Measurements from ENCODE around the gene FMO5. TPM values are rescaled to one million over a fixed set of nuclear protein-coding genes. Genes with fewer than 3 reads are reported as not detected.
"Not testable (repeated sequence)": the region's sequence is repeated elsewhere in the genome, so short reads cannot be mapped to it uniquely, and the experiment has no call there.

FMO5 gene
- polyA plus RNA-seq, 2 donors, result 0.69 to 0.86 TPM

DNA sequence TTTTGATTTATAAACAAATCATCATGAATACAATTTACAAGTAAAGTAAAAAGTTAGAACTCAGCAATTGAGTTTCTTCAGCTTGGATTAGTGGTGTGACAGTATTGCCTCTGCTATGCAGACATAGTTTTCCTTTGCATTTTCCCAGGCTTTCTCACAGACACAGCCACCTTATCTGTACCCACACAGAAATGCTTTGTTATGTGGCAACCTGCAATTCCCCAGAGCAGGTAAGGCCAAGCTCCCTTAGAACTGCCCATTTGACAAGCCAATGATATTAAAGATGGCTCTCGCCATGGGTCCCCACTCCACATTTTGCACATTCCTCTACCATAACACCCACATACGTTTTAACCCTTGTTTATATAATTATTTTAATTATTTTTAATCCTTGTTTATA is 14.2 kb downstream of the FMO5 start:
- no peaks in the 10 kb centered on the region for H3K9me3 ChIP-seq (ENCODE audit: control insufficient read depth in 2 of 2, insufficient read depth in 1 of 2, low read depth in 1 of 2, low read length in 1 of 2)
- no peaks in the 10 kb centered on the region for H3K27me3 ChIP-seq (ENCODE audit: control insufficient read depth in 1 of 2, insufficient read depth in 2 of 2, low read length in 2 of 2)
- no peak overlapping the region for H3K4me3 ChIP-seq (ENCODE audit: low read depth in 1 of 2, low read length in 2 of 2)
- H3K36me3 ChIP-seq (ENCODE audit: control insufficient read depth in 2 of 2, insufficient read depth in 2 of 2, low read length in 1 of 2), result peaks cover 0 to 6% of the 10 kb centered on the region in 2 donors
- no peaks in the 10 kb centered on the region for H3K4me1 ChIP-seq (ENCODE audit: control insufficient read depth in 2 of 2, insufficient read depth in 2 of 2, low read length in 1 of 2)
- no peak overlapping the region for H3K27ac ChIP-seq (ENCODE audit: low read depth in 2 of 2, low read length in 1 of 2)
- 64 to 74% methylated on average over 2 of the region's 2 CpGs for WGBS, 2 donors

DNA sequence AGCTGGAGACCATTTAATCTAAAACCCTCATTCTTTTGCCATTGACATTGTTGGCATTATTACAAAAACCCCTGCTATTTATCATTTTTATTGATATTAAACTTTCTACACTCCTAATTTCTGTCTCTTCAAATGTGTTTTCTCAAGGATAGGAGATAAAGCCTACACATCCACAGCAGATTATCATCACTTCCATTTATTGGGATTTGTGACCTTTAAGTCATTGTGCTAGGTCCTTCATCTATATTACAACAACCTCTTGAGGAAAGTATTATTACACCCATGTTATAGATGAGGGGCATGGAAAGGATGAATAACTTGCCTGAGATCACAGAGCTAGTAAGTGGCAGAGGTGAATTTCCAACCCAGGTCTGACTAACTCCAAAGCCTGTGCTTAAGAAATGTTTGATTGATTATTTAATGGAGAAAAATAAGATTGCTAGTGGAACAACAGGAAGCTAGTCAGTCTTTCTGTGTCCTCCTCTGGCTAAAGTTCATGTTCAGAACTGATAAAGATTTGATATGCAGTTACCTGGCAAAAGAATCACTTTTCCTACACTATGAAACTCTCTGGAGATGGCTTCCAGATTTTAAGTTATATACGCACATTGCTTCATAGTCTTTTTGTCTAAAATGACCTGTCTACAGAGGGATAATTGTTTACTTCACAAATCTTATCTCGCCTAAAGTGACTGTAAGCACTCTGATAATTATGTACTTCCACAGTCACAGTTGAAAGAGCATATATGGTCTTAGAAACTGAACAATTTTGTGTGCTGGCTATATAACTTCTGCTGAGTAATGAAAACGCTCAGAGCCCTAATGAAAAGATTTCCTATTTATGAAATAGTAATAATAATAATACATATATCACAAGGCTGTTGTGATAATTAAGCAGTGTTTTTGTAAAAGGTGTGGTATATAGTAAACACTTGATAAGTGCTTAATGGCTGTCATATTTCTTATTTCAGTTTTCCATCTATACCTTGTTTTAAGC is 15.0 kb downstream of the FMO5 start:
- 74 to 91% methylated on average over 3 of the region's 3 CpGs for WGBS, 2 donors
- no peaks in the 10 kb centered on the region for H3K9me3 ChIP-seq (ENCODE audit: control insufficient read depth in 2 of 2, insufficient read depth in 1 of 2, low read depth in 1 of 2, low read length in 1 of 2)
- no peaks in the 10 kb centered on the region for H3K27me3 ChIP-seq (ENCODE audit: control insufficient read depth in 1 of 2, insufficient read depth in 2 of 2, low read length in 2 of 2)
- peaks cover 0 to 6% of the 10 kb centered on the region in 2 donors for H3K36me3 ChIP-seq (ENCODE audit: control insufficient read depth in 2 of 2, insufficient read depth in 2 of 2, low read length in 1 of 2)
- no peak overlapping the region for H3K27ac ChIP-seq (ENCODE audit: low read depth in 2 of 2, low read length in 1 of 2)
- no peak overlapping the region for H3K4me3 ChIP-seq (ENCODE audit: low read depth in 1 of 2, low read length in 2 of 2)
- no peaks in the 10 kb centered on the region for H3K4me1 ChIP-seq (ENCODE audit: control insufficient read depth in 2 of 2, insufficient read depth in 2 of 2, low read length in 1 of 2)

GRCh38 chr1:147208619-147209018 is 16.5 kb downstream of the FMO5 start:
- no peak overlapping the region for H3K27ac ChIP-seq (ENCODE audit: low read depth in 2 of 2, low read length in 1 of 2)
- H3K27me3 ChIP-seq (ENCODE audit: control insufficient read depth in 1 of 2, insufficient read depth in 2 of 2, low read length in 2 of 2), result no peaks in the 10 kb centered on the region
- H3K4me3 ChIP-seq (ENCODE audit: low read depth in 1 of 2, low read length in 2 of 2), result no peak overlapping the region
- peaks cover 0 to 6% of the 10 kb centered on the region in 2 donors for H3K36me3 ChIP-seq (ENCODE audit: control insufficient read depth in 2 of 2, insufficient read depth in 2 of 2, low read length in 1 of 2)
- H3K4me1 ChIP-seq (ENCODE audit: control insufficient read depth in 2 of 2, insufficient read depth in 2 of 2, low read length in 1 of 2), result no peaks in the 10 kb centered on the region
- 86 to 96% methylated on average over 7 of the region's 7 CpGs for WGBS, 2 donors
- H3K9me3 ChIP-seq (ENCODE audit: control insufficient read depth in 2 of 2, insufficient read depth in 1 of 2, low read depth in 1 of 2, low read length in 1 of 2), result no peaks in the 10 kb centered on the region

DNA sequence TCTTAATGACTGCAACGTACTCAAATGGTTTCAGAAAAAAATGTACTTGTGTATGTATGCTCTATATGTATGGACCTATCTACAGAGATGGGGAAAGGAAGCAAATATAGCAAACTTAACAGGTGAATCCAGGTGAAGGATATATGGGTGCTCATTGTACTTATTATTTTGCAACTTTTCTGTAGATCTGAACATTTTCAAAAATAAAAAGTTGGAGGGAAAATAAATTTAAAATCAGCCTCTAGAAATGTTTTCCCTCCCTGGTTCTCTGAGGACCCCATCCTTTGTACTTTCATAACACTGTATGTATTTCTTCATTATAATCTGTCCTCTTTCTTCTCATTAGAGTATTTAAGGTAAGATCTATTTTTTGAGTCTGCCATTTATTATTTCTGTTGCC is 17.9 kb downstream of the FMO5 start:
- Histone ChIP-seq H3K4me3 (ENCODE audit: low read depth in 1 of 2, low read length in 2 of 2) (no peak overlapping the region), H3K27ac (ENCODE audit: low read depth in 2 of 2, low read length in 1 of 2) (no peak overlapping the region), H3K9me3 (ENCODE audit: control insufficient read depth in 2 of 2, insufficient read depth in 1 of 2, low read depth in 1 of 2, low read length in 1 of 2) (no peaks in the 10 kb centered on the region), H3K27me3 (ENCODE audit: control insufficient read depth in 1 of 2, insufficient read depth in 2 of 2, low read length in 2 of 2) (no peaks in the 10 kb centered on the region), H3K36me3 (ENCODE audit: control insufficient read depth in 2 of 2, insufficient read depth in 2 of 2, low read length in 1 of 2) (peaks cover 0 to 6% of the 10 kb centered on the region in 2 donors), H3K4me1 (ENCODE audit: control insufficient read depth in 2 of 2, insufficient read depth in 2 of 2, low read length in 1 of 2) (no peaks in the 10 kb centered on the region)
- 85 to 92% methylated on average over 1 of the region's 1 CpG for WGBS, 2 donors

DNA sequence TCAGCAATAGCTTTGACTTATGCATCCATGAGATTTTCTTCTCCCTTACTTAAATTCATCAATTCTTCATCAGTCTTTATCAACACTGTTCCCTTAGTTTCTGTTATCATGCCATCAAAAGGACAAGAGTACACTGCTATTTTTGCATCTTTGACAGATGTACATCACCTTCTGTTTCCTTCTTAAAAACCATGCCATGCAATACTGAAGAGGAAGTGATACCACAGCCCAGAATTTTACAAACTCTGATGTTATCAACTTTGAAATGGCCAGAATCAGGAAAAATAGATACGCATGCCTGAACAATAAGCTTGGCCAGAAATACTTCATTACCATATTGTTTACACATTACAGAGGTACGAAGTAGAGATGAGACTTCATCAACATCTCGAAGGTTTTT is 21.1 kb downstream of the FMO5 start:
- Histone ChIP-seq H3K9me3 (ENCODE audit: control insufficient read depth in 2 of 2, insufficient read depth in 1 of 2, low read depth in 1 of 2, low read length in 1 of 2) (no peaks in the 10 kb centered on the region), H3K27me3 (ENCODE audit: control insufficient read depth in 1 of 2, insufficient read depth in 2 of 2, low read length in 2 of 2) (no peaks in the 10 kb centered on the region), H3K4me1 (ENCODE audit: control insufficient read depth in 2 of 2, insufficient read depth in 2 of 2, low read length in 1 of 2) (no peaks in the 10 kb centered on the region), H3K4me3 (ENCODE audit: low read depth in 1 of 2, low read length in 2 of 2) (no peak overlapping the region), H3K27ac (ENCODE audit: low read depth in 2 of 2, low read length in 1 of 2) (no peak overlapping the region), H3K36me3 (ENCODE audit: control insufficient read depth in 2 of 2, insufficient read depth in 2 of 2, low read length in 1 of 2) (no peaks in the 10 kb centered on the region)
- 84 to 91% methylated on average over 3 of the region's 3 CpGs for WGBS, 2 donors

GRCh38 chr1:147202576-147202975 is 22.6 kb downstream of the FMO5 start:
- no peaks in the 10 kb centered on the region for H3K27me3 ChIP-seq (ENCODE audit: control insufficient read depth in 1 of 2, insufficient read depth in 2 of 2, low read length in 2 of 2)
- H3K4me1 ChIP-seq (ENCODE audit: control insufficient read depth in 2 of 2, insufficient read depth in 2 of 2, low read length in 1 of 2), result no peaks in the 10 kb centered on the region
- H3K4me3 ChIP-seq (ENCODE audit: low read depth in 1 of 2, low read length in 2 of 2), result no peak overlapping the region
- WGBS, 2 donors, result 71 to 78% methylated on average over 2 of the region's 2 CpGs
- H3K36me3 ChIP-seq (ENCODE audit: control insufficient read depth in 2 of 2, insufficient read depth in 2 of 2, low read length in 1 of 2), result no peaks in the 10 kb centered on the region
- no peaks in the 10 kb centered on the region for H3K9me3 ChIP-seq (ENCODE audit: control insufficient read depth in 2 of 2, insufficient read depth in 1 of 2, low read depth in 1 of 2, low read length in 1 of 2)
- no peak overlapping the region for H3K27ac ChIP-seq (ENCODE audit: low read depth in 2 of 2, low read length in 1 of 2)

DNA sequence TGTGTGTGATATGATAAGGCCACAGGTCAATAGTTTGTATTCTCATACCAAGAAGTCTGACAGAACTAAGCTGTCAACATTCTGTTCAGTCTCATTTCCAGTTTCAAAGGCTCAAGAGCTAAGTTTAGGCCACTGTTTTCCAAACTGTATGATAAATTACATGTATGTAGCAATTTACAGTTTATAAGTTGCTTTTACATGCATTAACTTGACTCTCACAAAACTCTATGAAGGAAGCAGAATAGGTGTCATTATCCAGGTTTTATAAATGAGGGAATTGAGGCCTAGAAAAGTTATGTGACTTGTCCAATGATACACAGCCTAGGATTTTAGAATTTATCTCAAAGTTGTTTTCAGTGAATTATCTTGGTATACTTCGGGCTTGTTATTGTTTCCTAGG is 23.4 kb downstream of the FMO5 start:
- Histone ChIP-seq H3K4me3 (ENCODE audit: low read depth in 1 of 2, low read length in 2 of 2) (no peak overlapping the region), H3K4me1 (ENCODE audit: control insufficient read depth in 2 of 2, insufficient read depth in 2 of 2, low read length in 1 of 2) (no peaks in the 10 kb centered on the region), H3K9me3 (ENCODE audit: control insufficient read depth in 2 of 2, insufficient read depth in 1 of 2, low read depth in 1 of 2, low read length in 1 of 2) (no peaks in the 10 kb centered on the region), H3K36me3 (ENCODE audit: control insufficient read depth in 2 of 2, insufficient read depth in 2 of 2, low read length in 1 of 2) (no peaks in the 10 kb centered on the region), H3K27ac (ENCODE audit: low read depth in 2 of 2, low read length in 1 of 2) (no peak overlapping the region), H3K27me3 (ENCODE audit: control insufficient read depth in 1 of 2, insufficient read depth in 2 of 2, low read length in 2 of 2) (no peaks in the 10 kb centered on the region)
- 93 to 99% methylated on average over 1 of the region's 1 CpG for WGBS, 2 donors

- 59 to 70% methylated on average over 4 of the region's 4 CpGs for WGBS, 2 donors
- H3K27me3 ChIP-seq (ENCODE audit: control insufficient read depth in 1 of 2, insufficient read depth in 2 of 2, low read length in 2 of 2), result no peaks in the 10 kb centered on the region
- H3K27ac ChIP-seq (ENCODE audit: low read depth in 2 of 2, low read length in 1 of 2), result no peak overlapping the region
- H3K4me3 ChIP-seq (ENCODE audit: low read depth in 1 of 2, low read length in 2 of 2), result no peak overlapping the region
- H3K4me1 ChIP-seq (ENCODE audit: control insufficient read depth in 2 of 2, insufficient read depth in 2 of 2, low read length in 1 of 2), result no peaks in the 10 kb centered on the region
- no peaks in the 10 kb centered on the region for H3K36me3 ChIP-seq (ENCODE audit: control insufficient read depth in 2 of 2, insufficient read depth in 2 of 2, low read length in 1 of 2)
- H3K9me3 ChIP-seq (ENCODE audit: control insufficient read depth in 2 of 2, insufficient read depth in 1 of 2, low read depth in 1 of 2, low read length in 1 of 2), result no peaks in the 10 kb centered on the region
These were observed 23.9 kb downstream of the FMO5 start for GRCh38 chr1:147201276-147201675.

DNA sequence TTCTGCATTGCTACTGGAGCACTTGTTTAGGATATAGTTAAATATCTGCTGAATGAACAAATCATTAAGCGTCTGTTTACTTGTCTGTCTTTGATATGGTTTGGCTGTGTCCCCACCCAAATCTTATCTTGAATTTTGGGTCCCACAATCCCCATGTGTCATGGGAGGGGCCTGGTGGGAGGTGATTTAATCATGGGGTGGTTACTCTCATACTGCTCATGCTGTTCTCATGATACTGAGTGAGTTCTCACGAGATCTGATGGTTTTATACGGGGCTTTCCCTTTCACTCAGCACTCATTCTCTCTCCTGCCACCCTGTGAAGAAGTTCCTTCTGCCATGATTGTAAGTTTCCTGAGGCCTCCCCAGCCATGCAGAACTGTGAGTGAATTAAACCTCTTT is 27.8 kb downstream of the FMO5 start:
- 65 to 90% methylated on average over 3 of the region's 3 CpGs for WGBS, 2 donors
- H3K27ac ChIP-seq (ENCODE audit: low read depth in 2 of 2, low read length in 1 of 2); H3K36me3 ChIP-seq (ENCODE audit: control insufficient read depth in 2 of 2, insufficient read depth in 2 of 2, low read length in 1 of 2); H3K9me3 ChIP-seq (ENCODE audit: control insufficient read depth in 2 of 2, insufficient read depth in 1 of 2, low read depth in 1 of 2, low read length in 1 of 2); H3K27me3 ChIP-seq (ENCODE audit: control insufficient read depth in 1 of 2, insufficient read depth in 2 of 2, low read length in 2 of 2); H3K4me3 ChIP-seq (ENCODE audit: low read depth in 1 of 2, low read length in 2 of 2); H3K4me1 ChIP-seq (ENCODE audit: control insufficient read depth in 2 of 2, insufficient read depth in 2 of 2, low read length in 1 of 2): not testable (repeated sequence)

DNA sequence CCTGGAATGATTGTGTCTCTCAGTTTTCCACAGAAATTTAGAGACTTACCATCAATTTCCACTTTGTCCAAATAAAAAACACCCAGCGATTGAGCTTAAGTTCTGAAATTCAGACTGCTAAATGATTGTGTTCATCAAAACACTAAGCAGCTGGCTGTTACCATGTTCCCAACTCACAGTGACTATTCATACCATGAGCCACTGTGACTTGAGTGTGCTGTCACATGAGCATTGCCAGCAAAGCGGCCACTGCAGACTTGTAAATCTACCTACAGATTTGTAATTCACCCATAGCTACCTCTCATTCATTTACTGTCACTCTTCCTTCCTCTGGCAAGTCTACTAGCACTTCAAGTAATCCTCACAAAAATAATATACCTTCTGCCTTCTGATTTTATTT is 35.6 kb downstream of the FMO5 start:
- Histone ChIP-seq H3K4me3 (ENCODE audit: low read depth in 1 of 2, low read length in 2 of 2) (no peak overlapping the region), H3K9me3 (ENCODE audit: control insufficient read depth in 2 of 2, insufficient read depth in 1 of 2, low read depth in 1 of 2, low read length in 1 of 2) (no peaks in the 10 kb centered on the region), H3K4me1 (ENCODE audit: control insufficient read depth in 2 of 2, insufficient read depth in 2 of 2, low read length in 1 of 2) (no peaks in the 10 kb centered on the region), H3K27me3 (ENCODE audit: control insufficient read depth in 1 of 2, insufficient read depth in 2 of 2, low read length in 2 of 2) (no peaks in the 10 kb centered on the region), H3K36me3 (ENCODE audit: control insufficient read depth in 2 of 2, insufficient read depth in 2 of 2, low read length in 1 of 2) (peaks cover 0 to 2% of the 10 kb centered on the region in 2 donors), H3K27ac (ENCODE audit: low read depth in 2 of 2, low read length in 1 of 2) (no peak overlapping the region)
- WGBS, 2 donors, result 90 to 96% methylated on average over 2 of the region's 2 CpGs
